NCI-H524 (cell line): Measurements from ENCODE around the gene RNF207.
A peak's percentile ranks its signal among the peaks of the same experiment; 100 is the strongest.
"Not testable (repeated sequence)": the region's sequence is repeated elsewhere in the genome, so short reads cannot be mapped to it uniquely, and the experiment has no call there.

Source experiments
- DNase-seq, 2 experiments: peaks; one replicate each; lab custom pipeline; 2025; lab: John Stamatoyannopoulos, UW

The RNF207 gene

DNA sequence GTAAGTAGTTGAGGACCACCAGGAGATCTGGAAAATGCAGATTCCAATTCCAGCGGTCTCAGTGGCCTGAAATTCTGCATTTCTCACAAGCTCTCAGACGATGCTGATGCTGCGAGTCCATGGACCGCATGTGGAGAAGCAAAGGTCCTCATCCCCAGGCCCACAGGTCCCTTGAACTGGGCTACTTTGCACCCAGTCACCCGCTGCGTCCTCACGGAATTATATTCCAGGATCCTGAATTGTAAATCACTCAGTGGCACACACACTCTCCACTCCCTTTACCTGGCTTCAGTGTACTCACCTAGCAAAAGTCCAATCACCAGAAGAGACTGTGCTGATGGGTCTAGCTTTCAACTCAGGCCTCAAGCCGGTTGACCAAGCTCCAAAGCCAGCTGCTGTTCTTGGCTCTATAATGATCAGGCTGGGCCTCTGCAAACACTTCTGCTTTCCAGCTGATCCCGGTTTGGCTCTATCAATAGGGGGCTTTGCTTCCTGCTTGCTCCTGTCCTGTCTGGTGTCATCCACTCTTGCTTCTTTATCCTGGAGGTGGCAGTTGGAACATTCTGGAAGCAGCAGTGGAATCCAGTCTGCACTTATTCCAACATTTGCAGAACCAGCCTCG lies 5.6 kb upstream of the RNF207 start:
- no peak for DNase-seq

GRCh38 chr1:6202256-6202655 lies 3.7 kb upstream of the RNF207 start:
- DNase-seq: no peak

DNA sequence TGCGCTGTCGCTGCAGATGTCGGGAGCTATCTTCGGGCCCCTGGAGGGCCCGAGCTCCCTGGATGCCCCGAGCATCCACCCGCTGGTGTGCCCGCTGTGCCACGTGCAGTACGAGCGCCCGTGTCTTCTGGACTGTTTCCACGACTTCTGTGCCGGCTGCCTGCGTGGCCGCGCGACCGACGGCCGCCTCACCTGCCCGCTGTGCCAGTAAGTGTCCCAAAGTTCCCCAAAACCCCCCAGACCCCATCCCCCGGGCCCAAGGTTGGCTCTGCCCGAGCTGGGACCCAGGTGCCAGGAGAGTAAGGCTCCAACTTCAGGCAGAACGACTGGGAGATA lies 569 bp downstream of the RNF207 start:
- no peak for DNase-seq

DNA sequence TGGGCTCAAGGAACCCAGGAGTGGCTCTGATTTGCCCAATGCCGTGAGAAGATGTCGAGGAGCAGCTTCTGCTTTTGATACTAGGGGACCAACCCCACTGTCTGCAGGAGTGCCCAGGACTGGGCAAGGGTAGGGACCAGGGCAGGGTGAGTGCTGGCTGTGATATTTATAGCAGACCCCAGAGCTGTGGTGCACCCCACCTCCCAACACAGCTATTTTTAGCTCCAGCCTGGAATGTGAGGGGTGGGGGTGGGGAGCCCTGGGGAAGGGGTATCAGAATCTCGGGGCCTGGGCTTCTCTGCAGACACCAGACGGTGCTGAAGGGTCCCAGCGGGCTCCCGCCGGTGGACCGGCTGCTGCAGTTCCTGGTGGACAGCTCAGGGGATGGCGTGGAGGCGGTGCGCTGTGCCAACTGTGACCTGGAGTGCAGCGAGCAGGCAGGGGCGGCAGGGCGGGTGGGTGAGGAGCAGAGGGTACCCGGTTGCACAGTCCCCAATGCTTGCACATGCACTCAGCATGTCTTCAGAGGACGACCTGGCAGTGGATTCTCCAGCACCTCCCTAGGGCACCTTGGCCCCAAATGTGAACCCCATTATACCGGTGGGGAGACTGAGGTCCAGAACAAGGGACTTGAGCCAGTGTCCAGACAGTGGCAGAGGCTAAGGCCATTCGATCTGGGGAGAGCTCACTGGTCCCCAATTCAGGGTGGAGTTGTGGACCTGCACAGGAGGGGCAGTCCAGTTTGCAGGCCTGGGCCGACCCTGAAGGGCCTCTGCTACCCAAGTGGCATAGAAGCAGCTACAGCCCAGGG lies 1.4 kb downstream of the RNF207 start:
- no peak for DNase-seq

GRCh38 chr1:6207921-6208320 lies 2.0 kb downstream of the RNF207 start:
- DNase-seq: no peak

DNA sequence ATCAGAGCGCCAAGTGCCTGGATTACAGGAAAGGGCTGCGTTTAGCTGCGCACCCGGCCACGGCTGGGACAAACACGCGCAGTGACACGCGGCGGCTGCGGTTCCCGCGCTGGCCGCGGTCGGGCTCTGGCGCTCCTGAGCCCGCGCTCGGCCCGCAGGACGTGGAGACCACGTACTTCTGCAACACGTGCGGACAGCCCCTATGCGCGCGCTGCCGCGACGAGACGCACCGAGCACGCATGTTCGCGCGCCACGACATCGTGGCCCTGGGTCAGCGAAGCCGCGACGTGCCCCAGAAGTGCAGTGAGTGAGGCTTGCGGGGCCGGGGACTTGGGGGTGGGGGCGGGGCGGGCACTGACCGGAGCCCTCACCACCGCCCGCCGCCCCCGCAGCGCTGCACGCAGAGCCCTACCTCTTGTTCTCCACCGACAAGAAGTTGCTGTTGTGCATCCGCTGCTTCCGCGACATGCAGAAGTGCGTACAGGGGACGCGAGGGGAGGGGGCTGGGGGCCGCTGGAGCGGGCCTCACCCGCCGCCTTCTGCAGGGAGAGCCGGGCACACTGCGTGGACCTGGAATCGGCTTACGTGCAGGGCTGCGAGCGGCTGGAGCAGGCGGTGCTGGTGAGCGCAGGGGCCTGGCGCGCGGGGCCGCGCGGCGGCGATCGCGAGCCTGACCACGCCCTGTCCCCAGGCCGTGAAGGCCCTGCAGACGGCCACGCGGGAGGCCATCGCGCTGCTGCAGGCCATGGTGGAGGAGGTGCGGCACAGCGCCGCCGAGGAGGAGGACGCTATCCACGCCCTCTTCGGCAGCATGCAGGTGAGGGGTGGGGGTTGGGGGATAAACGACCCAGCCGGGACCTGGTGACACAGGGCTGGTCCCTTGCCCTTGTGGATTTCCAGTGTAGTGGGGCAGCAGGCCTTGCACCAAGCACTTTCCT lies 3.1 kb downstream of the RNF207 start:
- DNase-seq: no peak

GRCh38 chr1:6209661-6210580 lies 4.0 kb downstream of the RNF207 start:
- no peak for DNase-seq

DNA sequence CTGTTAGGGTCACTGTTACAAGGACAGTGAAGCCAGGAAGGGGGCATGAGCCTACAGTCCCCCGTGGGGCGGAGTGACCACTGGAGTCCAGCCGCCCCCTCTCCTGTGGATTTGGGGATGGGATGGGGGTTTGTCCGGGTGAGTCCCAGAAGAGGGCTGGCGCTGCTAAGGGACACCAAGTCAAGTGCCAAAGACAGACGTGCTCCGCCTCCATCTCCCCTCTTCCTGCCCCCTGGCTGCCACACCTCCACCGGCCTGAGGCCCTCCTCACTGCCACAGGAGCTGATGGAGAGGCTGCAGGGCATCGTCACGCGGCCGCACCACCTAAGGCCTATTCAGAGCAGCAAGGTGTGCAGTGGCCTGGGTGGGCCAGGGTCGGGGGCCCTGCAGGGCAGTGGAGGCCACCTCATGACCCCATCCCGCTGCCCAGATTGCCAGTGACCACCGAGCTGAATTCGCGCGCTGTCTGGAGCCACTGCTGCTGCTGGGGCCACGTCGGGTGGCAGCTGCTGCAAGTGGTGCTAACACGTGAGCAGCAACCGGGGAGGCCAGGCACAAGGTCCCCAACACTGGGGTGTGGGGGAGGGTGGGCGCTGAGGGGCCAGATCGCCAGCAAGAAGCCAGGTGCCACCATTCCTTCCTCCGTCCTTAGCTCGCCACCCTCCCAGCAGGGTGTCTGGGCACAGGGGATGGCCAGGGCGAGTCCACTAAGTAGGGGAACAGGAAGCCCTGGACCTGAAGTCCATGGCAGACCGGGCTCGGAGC lies 4.9 kb downstream of the RNF207 start:
- DNase-seq: no peak

DNA sequence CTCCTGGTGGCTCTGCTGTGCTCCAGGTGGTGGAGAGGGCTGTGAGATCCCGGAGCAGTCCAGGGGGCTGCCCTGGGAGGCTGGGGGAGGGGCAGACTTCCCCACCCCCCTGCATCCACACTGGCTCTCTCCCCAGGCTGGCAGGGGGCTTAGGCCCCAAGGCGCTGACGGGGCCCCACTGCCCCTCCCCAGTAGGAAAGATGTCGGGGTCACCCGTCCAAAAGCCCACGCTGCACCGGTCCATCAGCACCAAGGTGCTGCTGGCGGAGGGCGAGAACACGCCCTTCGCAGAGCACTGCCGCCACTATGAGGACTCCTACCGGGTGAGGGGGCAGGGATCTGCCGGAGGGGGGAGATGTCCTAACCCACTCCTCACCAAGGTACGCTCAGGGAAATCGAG lies 5.8 kb downstream of the RNF207 start:
- no peak for DNase-seq

DNA sequence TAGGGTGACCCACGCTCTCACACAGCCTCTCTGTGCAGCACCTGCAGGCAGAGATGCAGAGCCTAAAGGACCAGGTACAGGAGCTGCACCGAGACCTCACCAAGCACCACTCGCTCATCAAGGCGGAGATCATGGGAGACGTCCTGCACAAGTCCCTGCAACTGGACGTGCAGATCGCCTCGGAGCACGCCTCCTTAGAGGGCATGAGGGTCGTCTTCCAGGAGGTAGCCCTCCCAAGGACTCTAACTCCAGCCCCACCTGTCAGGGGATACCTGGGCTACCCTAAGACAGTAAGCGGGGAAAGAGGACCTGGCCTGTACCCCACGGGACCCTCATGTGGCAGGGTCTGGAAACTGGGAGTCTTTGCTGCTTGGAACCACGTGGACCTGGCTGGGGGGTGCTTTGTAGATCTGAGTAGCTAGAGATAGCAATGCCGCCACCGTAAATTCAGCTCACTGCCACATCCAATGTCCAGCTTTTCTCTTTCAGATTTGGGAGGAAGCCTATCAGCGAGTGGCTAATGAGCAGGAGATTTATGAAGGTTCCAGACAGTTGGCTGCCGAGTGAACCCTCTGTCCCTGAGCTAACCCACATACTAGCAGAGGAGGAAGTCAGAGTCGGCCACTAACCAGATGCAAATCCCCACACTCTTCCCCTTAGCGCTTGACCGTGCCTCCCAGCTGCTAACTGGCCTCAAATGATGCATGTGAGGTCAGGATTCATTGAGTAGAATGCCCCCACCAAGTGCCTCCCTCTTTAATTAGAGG lies 6.5 kb downstream of the RNF207 start:
- no peak for DNase-seq

- no peak for DNase-seq
These were observed 12.7 kb downstream of the RNF207 start for GRCh38 chr1:6218375-6219164.

- DNase-seq: not testable (repeated sequence)
These were observed 13.7 kb downstream of the RNF207 start for GRCh38 chr1:6219641-6220040.

DNA sequence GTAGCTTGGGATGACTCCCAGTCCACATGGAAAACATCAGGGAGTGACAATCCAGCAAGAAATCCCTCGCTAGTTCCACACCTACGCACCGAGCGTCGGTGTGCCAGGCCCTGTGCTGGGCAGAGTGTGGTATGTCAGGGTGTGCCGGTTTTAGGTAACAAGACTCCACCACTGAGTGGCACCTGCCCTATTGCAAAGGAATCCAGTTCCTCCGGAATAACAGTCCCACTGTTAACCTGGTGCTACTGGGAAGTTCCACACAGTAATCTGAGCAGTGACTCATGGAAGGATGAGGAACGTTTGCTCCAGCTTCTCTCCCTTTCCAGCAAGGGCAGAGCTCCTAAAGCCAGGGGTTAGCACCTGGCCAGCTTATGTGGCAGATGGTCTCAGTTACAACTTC lies 14.3 kb downstream of the RNF207 start:
- DNase-seq: peak in 1 of 2 experiments; percentile 38

DNA sequence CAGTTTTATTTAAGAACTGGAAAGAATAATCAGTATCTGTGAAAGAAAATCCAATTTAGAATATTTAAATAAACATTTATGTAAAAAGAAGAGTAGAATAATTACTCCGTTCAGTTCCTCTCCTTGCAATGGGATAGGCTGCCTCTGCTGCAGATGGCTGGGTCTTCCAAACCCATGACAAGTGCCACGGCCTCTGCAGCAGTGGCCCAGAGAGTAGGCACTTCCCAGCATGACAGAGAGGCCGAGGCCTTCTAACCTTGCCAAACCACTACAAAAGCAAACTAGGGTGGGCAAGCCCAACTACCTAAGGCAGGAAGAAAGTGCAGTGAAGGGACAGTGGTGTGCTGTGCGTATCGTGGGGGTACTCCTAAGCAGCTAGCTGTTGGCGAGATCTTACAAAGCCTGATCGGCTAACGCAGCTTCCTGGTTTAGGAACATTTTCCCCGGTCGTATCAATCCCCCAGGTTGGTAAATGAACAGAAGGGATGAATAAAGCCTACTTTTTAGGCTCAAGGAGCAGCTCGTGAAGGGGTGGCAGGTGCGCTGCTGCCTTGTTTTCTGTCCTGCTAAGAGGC lies 15.4 kb downstream of the RNF207 start:
- DNase-seq: no peak

GRCh38 chr1:6222636-6223035 lies 16.7 kb downstream of the RNF207 start:
- no peak for DNase-seq

DNA sequence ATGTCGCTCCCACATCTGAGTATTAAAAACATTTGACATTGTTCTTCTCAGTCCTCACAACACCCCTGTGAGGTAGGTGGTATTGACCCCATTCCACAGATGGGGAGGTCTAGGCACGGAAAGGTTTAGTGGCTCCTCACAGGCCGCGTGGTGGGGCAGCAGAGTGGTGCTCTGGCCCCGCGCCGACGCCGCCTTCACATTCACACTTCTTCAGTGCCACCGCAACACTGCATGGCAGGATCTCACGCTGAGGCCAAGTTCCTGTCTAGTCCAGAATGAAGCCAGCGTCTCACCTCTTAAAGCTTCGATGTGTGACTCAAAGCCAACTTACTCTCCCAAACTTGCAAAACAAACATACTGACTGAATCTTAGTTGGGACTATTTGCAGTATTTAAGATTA lies 17.7 kb downstream of the RNF207 start:
- DNase-seq: no peak

DNA sequence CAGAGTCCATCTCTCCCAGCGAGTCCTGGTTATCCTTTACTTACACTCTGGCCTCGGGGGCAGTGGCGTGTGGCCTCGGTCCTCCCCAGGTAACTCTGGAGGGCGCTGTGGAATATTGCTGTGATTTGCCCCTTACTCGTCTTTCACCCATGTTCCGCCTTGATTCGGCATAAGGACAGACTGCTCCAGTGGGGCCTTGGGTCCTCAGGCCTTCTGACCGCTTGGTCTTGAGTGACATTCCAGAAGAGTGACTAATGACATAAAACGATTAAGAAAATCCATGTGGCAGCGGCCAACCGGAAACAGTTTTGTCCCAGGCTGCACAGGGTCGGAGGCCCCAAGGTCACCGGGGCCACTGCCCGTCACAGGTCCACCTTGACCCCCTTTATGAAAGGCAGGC lies 18.8 kb downstream of the RNF207 start:
- no peak for DNase-seq

DNA sequence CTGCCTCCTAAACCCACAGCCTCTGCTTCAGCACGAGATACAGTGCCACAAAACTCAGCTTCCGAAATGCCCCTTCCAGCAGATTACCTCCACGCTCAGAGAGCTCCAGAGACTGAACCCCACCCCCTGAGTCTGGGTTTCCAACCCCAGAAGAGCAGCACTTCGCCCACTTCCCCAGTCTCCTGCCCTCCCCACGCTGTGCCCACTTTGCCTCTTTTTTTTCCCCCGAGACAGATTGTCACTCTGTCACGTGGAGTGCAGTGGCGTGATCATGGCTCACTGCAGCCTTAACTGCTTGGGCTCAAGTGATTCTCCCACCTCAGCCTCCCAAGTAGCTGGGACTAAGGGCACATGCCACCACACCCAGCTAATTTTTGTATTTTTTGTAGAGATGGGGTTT lies 19.7 kb downstream of the RNF207 start:
- DNase-seq: no peak

DNA sequence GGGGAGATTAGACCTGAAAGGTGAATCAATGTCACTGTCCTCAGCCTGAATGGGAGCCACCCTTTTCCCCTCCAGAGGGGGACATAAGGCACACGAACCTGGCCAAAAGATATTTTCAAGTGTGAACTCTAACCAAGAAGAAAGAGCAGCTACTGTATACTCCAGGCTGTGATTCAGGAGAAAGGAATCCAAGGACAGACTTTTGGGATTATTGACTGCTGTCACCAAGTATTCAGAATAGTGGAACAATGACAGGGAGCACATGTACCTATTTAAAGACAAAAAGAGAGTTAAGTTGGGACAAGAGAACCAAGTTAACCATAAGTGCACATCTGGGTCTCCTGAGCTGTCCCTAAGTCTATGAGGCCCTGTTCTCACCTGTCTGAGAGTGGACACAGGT lies 27.5 kb downstream of the RNF207 start:
- DNase-seq: no peak
